Hematopoietic multipotent progenitor cell treated with erythropoietin and hydrocortisone succinate and interleukin-3 and kit ligand, for 8 days (in vitro differentiated cells): ENCODE data around the gene PTGES.

ENCODE experiments used
- DNase-seq: peaks from one replicate; pipeline ENCODE4 v3.0.0-alpha.2; 2015

Gene PTGES

DNA sequence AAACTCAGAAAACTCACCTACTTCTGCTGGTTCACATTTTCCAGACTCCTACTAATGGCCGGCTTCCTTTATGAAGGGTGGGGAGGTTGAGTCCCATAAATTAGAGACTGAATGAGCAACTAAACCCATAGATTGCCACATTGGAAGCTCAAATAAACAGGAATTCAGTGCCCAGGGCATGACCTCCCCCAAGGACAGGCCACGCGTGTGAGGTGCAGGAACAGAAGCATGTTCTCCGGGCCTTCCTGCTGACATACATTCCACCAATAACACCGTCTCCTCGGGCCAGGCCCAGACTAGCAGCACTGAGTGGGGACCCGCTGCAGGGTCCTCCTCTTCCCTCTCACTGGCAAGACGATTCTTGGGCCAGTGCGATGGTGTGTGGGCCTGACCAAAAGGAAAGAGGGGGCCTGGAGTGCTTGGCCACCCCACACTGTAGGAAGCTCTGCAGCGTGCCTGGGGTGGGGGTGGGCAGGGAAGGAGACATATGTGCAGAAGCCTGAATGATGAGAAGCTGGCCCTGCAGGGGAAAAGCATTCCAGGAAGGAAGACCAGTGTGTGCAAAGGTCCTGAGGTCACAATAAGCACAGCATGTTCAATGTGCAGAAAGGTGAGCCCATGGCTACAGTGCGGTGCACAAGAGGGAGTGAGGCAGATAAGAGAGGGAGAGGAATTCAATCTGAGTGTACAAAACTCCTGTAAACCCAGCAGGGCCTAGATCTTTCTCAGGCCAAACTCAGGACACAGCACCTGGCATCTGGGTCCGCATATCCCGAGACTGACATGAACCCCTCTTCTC, 12.0 kb downstream of the PTGES start:
- DNase-seq, result no peak

DNA sequence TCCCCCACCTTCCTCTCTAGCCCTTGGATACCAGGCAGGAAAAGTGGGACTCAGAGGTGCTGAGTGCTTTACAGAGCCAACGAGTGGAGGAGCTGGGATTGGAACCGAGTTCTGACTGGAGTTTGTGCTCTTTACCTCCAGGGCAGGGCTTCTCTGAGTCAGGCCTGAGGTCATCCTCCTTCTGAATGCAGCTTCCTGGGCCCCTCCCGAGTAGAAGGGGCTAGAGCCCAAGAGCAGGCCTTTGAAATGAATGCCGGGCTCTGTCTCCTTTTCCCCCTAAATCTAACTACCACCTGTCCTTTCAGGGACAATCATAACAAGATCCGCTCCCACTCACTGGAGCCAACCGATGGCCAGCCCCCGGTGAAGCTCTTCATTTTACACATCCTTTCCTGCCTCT, 12.7 kb downstream of the PTGES start:
- DNase-seq, result no peak

GRCh38 chr9:129739432-129739831, 13.4 kb downstream of the PTGES start:
- no peak for DNase-seq

GRCh38 chr9:129737479-129738274, 15.2 kb downstream of the PTGES start:
- peak; percentile 88 for DNase-seq

- DNase-seq, result peak; percentile 17
Observed at GRCh38 chr9:129736334-129736733, 16.5 kb downstream of the PTGES start.

GRCh38 chr9:129735546-129735945, 17.3 kb downstream of the PTGES start:
- peak; percentile 50 for DNase-seq

DNA sequence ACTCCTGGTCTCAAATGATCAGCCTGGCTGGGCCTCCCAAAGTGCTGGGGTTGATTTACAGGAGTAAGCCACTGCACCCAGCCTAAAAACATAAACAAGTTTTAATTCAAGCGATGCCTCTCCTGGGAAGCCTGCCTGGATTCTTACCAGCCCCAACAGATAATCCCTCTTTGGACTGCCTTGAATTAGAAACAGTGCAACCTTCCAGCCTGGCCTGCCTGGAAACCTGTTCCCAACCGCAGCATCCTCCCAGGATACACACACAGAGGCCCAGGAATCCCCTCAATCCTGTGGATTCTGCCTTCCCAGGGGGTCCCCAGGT, 19.2 kb downstream of the PTGES start:
- DNase-seq, result no peak

DNA sequence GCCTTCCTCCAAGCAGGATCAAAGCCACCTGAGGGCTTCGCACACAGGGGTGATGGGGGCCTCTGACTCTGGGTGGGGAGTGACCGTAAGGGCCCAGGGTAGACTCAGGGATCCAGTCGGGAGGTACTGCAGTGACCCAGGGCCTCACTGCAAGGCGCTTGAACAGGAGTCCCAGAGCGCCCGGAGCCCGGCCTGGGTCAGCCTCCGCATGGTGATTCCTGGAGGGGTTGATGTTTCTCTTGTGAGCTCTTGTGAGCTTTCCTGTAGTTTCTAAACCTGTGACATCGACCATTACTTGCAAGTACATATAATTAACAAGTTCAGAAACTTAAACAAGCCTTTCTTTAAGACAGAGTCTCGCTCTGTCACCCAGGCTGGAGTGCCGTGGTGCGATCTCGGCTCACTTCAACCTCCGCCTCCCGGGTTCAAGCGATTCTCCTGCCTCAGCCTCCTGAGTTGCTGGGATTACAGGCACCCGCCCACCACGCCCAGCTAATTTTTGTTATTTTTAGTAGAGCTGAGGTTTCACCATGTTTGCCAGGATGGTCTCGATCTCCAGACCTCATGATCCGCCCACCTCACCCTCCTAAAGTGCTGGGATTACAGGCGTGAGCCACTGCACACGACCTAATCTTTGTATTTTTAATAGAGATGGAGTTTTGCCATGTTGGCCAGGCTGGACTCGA, 19.8 kb downstream of the PTGES start:
- DNase-seq, result no peak

DNA sequence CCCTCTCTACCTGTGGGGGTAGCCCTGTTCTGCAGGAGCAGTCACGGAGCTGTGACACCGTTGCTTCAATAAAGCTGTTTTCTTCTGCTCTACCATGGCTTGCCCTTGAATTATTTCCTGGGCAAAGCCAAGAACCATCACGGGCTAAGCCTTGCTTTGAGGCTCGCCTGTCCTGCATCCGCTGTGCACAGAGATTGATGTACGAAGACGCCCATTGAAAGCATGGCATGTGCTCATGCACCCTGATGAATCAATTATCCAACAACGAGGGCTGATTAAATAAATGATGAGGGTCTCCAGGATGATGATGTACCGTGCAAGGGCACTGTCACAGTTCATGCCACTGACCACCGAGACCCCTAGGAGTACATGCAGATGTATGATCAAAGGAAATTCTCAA, 20.7 kb downstream of the PTGES start:
- DNase-seq, result no peak

DNA sequence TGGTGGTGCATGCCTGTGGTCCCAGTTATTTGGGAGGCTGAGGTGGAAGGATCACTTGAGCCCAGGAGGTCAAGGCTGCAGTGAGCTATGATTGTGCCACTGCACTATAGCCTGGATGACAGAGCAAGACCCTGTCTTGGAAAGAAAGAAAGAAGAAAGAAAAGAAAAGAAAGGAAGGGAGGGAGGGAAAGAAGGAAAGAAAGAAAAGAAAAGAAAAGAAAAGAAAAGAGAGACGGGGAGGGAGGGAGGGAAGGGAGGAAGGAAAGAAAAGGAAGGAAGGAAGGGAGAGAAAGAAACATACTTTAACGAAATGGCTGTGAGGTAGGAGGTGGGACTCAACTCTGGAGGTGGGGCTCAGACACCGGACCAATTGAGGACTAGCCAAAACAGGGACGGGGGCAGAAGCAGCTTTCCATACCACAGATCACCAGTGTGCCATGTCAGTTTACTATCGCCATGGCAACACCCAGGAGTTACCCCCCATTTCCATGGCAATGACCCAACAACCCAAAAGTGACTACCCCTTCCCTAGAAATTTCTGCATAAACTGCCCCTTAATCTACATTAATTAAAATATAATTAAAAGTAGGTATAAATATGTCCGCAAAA, 21.3 kb downstream of the PTGES start:
- no peak for DNase-seq

DNA sequence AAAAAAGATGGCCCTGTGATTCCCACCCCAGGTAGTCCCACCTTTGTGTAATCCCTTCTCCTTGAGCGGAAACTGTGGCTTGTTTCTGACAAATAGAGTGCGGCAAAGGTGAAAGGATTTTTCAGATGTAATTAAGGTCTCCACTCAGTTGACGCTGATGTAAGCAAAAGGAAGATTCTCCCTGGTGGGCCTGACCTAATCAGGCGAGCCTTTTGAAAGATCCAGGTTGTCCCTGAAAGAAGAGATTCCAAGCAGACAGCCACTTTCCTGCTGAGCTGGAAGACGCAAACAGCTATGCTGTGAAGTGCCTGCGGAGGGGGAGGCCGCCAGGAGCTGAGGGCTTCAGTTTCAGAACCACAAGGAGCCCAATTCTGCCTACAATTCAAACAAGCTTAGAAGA, 24.1 kb downstream of the PTGES start:
- DNase-seq, result no peak

DNA sequence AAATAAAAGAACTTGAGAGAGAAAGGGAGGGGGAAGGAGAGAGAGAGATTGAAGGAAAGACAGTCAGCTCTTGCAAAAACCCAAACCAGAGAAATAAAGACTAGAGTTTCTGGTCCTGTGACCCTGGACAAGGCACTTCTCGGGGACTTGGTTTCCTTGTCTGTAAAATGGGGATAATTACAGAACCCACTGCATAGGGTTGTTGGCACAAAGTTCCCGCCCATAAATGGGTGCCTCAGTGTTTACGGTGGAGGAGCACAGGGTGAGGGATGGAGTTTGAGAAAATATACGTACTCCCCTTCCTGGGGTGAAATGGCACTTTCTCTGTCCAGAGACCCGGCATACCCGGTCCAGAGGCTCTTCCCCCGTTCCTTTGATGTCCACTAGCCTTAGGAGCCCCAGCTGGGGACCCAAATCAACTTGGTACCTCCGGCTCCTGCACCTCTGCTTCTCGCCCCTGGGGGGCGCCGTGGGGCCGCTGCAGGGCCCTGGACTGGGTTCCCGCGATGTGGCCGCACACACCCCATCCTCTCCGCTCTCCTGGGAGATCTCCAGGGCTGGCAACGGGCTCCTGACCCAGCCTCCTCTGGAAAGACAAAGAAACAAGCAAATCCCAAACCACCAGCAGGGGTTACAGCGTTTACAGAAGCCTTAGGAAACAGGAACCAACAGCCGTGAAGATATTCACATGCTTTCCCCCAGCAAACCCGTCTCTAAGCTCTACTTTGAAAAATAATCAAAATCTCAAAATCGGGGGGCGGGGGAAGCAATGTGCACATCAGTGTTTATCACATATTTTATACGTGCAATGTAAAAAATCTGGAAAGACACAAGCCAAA, 26.3 kb downstream of the PTGES start:
- DNase-seq, result peak; percentile 72

- no peak for DNase-seq
Observed at GRCh38 chr9:129725795-129726251, 27.0 kb downstream of the PTGES start.

GRCh38 chr9:129724456-129725190, 28.2 kb downstream of the PTGES start:
- DNase-seq, result no peak

DNA sequence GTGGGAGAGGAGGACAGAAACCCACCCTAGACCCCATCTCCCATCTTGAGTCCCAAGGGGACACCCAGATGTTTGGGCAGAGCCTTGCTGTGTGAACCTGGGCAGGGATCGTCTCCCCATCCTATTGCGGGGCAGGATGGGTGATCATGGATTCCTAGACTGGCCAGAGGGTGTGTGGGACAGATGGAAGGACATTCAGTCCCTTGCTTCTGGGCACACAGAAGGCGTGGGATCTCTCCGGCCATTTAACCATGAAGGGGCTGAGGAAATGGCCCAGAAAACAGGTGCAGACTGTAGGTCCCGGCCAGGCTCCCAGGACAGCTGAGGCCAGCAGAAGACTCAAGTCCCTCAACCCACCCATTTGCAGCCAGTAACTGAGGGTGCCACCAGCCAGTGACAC, 29.9 kb downstream of the PTGES start:
- no peak for DNase-seq

- no peak for DNase-seq
Observed at GRCh38 chr9:129720865-129721545, 31.8 kb downstream of the PTGES start.

DNA sequence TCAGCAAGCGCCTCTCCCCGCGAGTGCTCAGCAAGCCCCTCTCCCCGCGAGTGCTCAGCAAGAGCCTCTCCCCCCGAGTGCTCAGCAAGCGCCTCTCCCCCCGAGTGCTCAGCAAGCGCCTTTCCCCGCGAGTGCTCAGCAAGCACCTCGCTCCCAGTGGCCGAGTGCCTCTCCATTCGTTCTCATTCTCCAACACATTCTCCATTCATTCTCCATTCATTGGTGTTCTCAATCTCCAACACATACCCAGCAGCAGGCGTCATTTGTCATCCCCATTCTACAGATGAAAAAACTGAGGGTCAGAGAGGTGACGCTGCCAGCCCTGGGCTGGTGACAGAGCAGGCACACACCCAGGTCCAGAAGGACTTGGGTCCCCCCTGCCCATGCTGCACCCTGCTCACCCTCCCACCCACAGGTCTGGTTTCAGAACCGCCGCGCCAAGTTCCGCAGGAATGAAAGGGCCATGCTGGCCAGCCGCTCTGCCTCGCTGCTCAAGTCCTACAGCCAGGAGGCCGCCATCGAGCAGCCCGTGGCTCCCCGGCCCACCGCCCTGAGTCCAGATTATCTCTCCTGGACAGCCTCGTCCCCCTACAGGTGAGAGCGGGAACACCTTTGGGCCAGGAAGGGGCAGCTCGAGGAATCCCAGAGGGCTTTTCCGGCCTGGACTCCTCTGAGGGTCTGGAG, 32.5 kb downstream of the PTGES start:
- no peak for DNase-seq

- no peak for DNase-seq
Observed at GRCh38 chr9:129719135-129719534, 33.7 kb downstream of the PTGES start.

GRCh38 chr9:129718647-129719046, 34.2 kb downstream of the PTGES start:
- DNase-seq, result no peak

DNA sequence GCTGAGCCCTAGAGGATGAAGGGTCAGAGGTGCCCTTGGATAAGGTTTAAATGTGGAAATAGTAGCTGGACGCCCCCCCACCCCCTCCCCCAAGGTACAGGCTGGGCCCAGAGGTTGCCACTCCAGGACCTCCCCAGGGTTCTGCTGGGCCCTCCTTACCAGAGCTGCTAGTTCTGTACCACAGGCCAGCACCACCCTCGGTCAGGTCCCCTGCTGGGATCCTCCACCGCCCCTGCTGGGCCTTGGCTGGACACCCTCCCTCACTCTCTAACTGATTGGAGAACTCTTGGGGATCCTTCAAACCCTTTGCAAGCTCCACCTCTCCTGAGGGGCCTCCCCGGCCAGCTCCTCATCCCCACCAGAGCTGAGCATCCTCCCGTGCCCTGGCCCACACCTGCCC, 34.9 kb downstream of the PTGES start:
- DNase-seq, result no peak
